C4-2B (cell line): Measurements from ENCODE around the gene ABCD3.

Experiments
- H3K27ac ChIP-seq: fragments of 450-650 bp; 2 replicates; pipeline ENCODE4 v1.5.1; 2017
- CTCF ChIP-seq: fragments of 450-650 bp; conservative IDR thresholded peaks from 2 replicates; pipeline ENCODE4 v1.5.1; 2017; ENCODE audit warnings: mild to moderate bottlenecking
- ZFX ChIP-seq: fragments of 450-650 bp; IDR thresholded peaks from 2 replicates; pipeline ENCODE4 v1.6.1; 2017

ABCD3 gene

DNA sequence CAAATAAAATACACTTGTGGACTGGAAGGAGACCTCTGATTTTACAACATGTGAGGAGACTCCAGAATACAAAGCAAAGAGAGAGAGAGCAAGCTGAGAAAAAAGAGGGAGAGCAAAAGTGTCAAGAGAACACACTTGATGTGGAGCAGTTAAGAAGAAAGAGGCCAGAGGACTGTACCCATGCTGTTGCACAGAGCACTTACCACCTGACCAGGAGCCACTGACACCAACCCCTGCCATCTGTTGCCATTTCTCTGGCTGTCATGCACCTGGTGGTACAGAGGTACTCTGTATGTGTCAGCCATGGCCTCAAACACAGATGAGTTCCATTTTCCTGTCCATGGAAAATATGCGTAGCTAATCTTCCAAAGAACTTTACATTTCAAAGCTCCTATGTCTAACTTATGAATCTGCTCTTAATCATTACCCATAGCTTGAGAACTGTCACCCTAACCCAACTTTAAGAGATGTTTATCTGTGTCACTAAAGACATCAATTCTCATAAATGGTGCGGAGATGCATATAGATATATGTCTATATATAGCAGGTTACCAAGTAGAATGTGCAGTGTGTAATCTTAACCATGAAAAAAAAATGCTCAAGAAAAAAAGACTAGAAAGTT, 32.8 kb upstream of the ABCD3 start:
- H3K27ac ChIP-seq: peak overlapping the region; percentile 57; the same call in 1 of the 2 replicates

DNA sequence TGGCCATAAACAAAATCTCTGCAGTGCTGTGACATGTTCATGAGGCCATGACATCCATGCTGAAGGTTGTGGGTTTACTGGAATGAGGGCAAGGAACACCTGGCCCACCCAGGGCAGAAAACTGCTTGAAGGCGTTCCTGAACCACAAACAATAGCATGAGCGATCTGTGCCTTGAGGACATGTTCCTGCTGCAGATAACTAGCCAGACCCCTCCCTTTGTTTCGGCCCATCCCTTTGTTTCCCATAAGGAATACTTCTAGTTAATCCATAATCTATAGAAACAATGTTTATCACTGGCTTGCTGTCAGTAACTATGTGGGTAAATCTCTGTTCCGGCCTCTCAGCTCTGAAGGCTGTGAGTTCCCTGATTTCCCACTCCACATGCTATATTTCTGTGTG, 28.9 kb upstream of the ABCD3 start:
- TF ChIP-seq ZFX: no peak
- TF ChIP-seq CTCF: no peak

More for the DNA sequence above, 32.8 kb upstream of the ABCD3 start:
- TF ChIP-seq CTCF: no peak
- no peak for TF ChIP-seq ZFX

DNA sequence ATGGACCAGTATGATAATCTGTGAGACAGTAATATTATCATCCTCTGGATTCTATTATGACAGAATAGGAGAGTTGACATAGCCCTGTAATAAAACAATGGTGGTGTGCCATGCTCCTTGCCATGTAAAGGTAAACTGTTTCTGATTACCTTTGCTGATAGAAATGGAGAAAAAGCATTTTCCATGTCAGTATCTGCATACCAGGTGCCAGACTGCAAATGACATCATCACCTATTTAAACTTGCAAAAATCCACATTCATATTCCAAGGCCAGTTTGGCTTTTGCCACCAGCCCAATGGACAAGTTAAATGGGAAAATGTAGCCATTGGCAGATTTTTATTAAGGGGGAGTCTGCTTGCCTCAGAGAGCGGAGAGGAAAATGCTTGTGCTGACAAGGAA, 23.9 kb upstream of the ABCD3 start:
- TF ChIP-seq CTCF (no peak), ZFX (no peak)
- no peak overlapping the region for H3K27ac ChIP-seq

More for the DNA sequence above, 28.9 kb upstream of the ABCD3 start:
- no peak overlapping the region for H3K27ac ChIP-seq

DNA sequence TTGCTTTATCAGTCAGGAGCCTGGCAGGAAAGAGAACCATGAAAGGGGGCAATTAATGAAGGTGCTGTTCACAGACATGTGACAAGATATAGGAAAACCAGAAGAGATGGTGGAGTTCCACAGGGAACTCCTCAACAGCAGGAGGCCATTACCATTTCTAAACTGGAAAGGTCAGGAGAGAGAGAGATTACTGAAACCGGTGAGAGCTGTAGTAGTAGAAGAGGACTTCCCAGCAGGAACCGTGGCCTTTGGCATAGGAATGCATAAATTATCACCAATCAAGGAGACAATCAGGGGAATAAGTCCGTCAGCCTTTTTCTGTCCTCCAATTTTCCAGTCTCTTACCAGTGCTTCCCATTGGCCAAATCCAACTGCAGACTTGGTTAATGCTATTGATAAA, 23.0 kb upstream of the ABCD3 start:
- no peak overlapping the region for H3K27ac ChIP-seq
- TF ChIP-seq CTCF (no peak), ZFX (no peak)

GRCh38 chr1:94395748-94396309, 22.4 kb upstream of the ABCD3 start:
- no peak overlapping the region for H3K27ac ChIP-seq

GRCh38 chr1:94396356-94397010, 21.7 kb upstream of the ABCD3 start:
- H3K27ac ChIP-seq: no peak overlapping the region
- no peak for TF ChIP-seq ZFX
- TF ChIP-seq CTCF: no peak

More at GRCh38 chr1:94395748-94396309, 22.4 kb upstream of the ABCD3 start:
- TF ChIP-seq ZFX (no peak), CTCF (no peak)

GRCh38 chr1:94398356-94398755, 19.8 kb upstream of the ABCD3 start:
- TF ChIP-seq CTCF (no peak), ZFX (no peak)

More at GRCh38 chr1:94398356-94398755, 19.8 kb upstream of the ABCD3 start:
- H3K27ac ChIP-seq: no peak overlapping the region
